Dedifferentiated amniotic fluid mesenchymal stem cell (primary cell): ENCODE data around the gene LRRC52.
A peak's percentile ranks its signal among the peaks of the same experiment; 100 is the strongest.
"Not testable (repeated sequence)": the region's sequence is repeated elsewhere in the genome, so short reads cannot be mapped to it uniquely, and the experiment has no call there.

Experiments
- DNase-seq: peaks from one replicate; pipeline ENCODE4 v3.0.0-alpha.2; 2016; ENCODE audit errors: extremely low spot score

Gene LRRC52

GRCh38 chr1:165581926-165582325, 38.1 kb downstream of the LRRC52 start:
- no peak for DNase-seq

DNA sequence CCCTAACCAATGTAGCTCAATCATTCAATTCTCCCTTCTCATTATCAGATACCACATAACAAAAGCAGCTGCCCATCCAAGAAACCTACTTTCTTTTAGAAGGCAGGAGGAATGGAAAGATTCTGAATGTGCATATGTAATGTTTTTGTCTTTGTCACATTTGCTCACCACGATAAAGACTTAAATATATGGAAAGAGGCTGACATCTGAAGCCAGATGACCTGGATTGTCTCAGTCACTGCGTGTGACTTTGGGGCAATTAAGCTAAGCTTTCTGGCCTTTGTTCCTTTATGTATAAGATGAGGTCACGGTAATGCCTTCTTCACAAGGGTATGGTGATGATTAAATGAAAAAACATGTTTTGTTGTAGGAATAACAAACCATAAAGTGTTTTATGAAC, 42.6 kb downstream of the LRRC52 start:
- no peak for DNase-seq

DNA sequence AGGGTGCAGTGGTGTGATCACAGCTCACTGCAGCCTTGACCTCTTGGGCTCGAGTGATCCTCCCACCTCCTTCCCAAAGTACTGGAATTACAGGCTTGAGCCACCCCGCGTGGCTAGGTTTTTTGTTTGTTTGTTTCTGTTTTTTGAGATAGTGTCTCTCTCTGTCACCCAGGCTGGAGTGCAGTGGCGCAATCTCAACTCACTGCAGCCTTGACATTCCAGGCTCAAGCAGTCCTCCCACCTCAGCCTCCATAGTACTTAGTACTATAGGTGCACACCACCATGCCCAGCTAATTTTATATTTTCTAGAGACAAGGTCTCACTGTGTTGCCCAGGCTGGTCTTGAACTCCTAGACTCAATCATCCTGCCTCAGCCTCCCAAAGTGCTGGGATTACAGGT, 47.6 kb downstream of the LRRC52 start:
- DNase-seq: not testable (repeated sequence)

- peak; percentile 81 for DNase-seq
These were observed 49.4 kb downstream of the LRRC52 start for GRCh38 chr1:165592945-165593823.

DNA sequence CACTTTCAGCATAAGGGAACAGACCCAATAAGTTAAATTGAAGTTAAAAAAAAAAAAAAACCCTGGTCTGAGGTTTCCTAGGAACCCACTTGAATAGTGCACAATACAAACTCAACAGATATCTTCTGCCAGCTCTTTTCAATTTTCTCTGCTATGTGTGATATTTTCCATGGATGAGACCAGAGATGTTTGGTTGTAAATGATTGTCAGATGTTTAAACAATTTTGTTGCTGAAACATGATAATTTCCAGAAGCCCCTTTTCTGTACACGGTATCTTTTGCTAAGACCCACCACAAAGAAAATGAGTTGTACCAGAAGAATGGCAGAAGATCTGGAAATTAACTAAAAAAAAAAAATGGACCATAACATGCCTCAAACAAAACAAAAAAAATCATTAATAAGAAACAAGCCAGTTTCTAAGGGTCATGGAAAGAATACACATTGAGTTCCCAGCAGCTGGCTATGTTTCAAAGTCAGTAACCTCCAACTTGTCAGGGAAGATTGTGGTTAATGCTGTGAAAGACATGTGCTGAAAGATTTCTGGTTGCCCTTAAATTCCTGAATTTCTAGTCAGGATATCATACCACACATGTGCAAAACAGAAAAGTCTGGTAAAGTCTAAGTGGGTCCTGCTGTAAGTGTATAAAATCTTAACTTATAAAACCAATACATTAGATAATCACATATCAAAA, 51.6 kb downstream of the LRRC52 start:
- no peak for DNase-seq

GRCh38 chr1:165597883-165598675, 54.3 kb downstream of the LRRC52 start:
- DNase-seq: peak; percentile 98

DNA sequence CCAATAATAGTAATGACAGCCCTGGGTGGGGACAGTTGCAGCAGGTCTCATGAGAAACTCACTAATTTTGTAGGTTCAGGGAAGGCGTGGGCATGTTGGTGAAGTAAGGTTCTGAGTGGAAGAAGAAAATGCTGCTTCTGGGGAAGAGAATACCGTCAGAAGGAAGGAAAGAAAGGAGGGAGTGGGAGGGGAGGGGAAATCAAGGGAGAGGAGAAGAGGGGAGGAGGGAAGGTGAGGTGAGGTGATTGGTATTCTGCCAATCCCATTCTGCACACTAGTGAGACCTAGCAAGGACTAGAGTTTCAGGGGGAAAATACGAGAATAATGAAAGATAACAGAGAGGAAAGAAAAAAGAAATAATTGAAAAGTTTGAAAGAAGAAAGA, 54.9 kb downstream of the LRRC52 start:
- DNase-seq: no peak

- no peak for DNase-seq
These were observed 57.0 kb downstream of the LRRC52 start for GRCh38 chr1:165600793-165601192.

- DNase-seq: no peak
These were observed 60.0 kb downstream of the LRRC52 start for GRCh38 chr1:165603810-165604209.

DNA sequence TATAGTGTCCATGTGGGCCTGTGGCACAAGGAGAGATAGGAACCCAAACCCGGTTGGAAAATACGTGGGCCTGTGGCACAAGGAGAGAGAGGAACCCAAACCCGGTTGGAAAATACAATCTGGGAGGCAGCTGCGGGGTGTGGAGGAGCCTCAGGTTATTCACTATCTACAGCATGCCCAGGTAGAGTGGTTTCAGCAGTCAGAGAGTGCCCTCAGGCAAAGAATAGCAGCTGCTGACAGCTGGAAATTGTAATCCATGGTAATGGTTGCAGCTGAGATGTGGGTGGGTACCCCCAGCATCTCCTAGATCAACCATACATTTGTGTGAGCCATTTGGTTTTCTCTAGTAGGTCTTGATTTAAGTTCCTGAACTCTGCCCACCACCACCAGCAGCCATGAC, 61.4 kb downstream of the LRRC52 start:
- no peak for DNase-seq

DNA sequence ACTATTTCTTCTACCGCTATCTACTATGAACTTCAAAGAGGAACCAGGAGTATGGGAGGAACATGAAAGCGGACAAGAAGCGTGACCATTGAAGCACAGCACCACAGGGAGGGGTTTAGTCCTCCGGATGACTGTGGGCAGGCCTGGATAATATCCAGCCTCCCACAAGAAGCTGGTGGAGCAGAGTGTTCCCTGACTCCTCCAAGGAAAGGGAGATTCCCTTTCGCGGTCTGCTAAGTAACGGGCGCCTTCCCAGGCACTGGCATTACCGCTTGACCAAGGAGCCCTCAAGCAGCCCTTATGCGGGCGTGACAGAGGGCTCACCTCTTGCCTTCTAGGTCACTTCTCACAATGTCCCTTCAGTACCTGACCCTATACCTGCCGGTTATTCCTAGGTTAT, 62.9 kb downstream of the LRRC52 start:
- not testable (repeated sequence) for DNase-seq

- DNase-seq: no peak
These were observed 67.1 kb downstream of the LRRC52 start for GRCh38 chr1:165610866-165611265.

DNA sequence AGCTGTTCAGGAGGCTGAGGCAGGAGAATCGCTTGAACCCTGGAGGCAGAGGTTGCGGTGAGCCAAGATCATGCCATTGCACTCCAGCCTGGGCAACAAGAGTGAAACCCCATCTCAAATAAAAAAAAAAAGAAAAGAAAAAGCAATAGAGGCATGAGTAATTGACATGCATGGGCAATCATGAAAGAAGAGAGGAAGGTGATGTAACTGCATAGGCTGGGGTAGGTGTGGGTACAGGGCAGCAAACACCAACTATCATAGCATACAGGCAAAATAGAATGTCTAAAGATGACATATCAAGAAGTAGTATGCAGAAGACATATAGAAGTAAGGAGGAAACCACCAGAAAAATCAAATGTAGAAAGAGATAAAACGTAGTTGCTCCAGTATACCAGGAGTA, 68.3 kb downstream of the LRRC52 start:
- DNase-seq: no peak
